Stomach (tissue), 9 donors: ENCODE measurements around the gene RICTOR. TPM values are rescaled to one million over a fixed set of nuclear protein-coding genes. Genes with fewer than 3 reads are reported as not detected.

Source experiments
- DNase-seq, 2 donors: peaks; one replicate each; pipeline versions ENCODE4 v3.0.0 to v3.0.0-alpha.2; 2013 to 2019
- H3K27ac ChIP-seq, 5 donors: fragments of 200-600 bp in 4 of 5; sonication (generic) in 4 of 5; one replicate each; pipeline ENCODE4 v1.5.1; 2013 to 2019; ENCODE audit warnings: mild to moderate bottlenecking in 1 of 5, moderate library complexity in 1 of 5
- H3K27me3 ChIP-seq, 3 donors: fragments of 200-600 bp; sonication (generic); one replicate each; pipeline ENCODE4 v1.5.1; 2017 to 2019; ENCODE audit warnings: mixed run types in 1 of 3
- H3K36me3 ChIP-seq, 4 donors: fragments of 200-600 bp; sonication (generic); 1 replicate in 3 of 4; 2 replicates in 1 of 4; pipeline ENCODE4 v1.5.1; 2016 to 2019
- H3K4me1 ChIP-seq, 4 donors: fragments of 200-600 bp; sonication (generic); one replicate each; pipeline ENCODE4 v1.5.1; 2016 to 2019
- H3K4me3 ChIP-seq, 4 donors: fragments of 200-600 bp; sonication (generic) in 3 of 4; one replicate each; pipeline ENCODE4 v1.5.1; 2016 to 2019; ENCODE audit warnings: mild to moderate bottlenecking in 1 of 4
- H3K9me3 ChIP-seq, 4 donors: fragments of 200-600 bp; sonication (generic); one replicate each; pipeline ENCODE4 v1.5.1; 2016 to 2019
- CTCF ChIP-seq, 7 experiments: fragments of 450-650 bp in 4 of 7; fragments of 200-600 bp in 3 of 7; sonication (generic) in 3 of 7; IDR thresholded peaks; one replicate each; pipeline ENCODE4 v1.5.1; 2016 to 2019; ENCODE audit warnings: antibody characterized with exemption in 7 of 7, control low read depth in 2 of 7, mild to moderate bottlenecking in 1 of 7
- EP300 ChIP-seq: sonication (generic); formaldehyde crosslinking; IDR thresholded peaks from one replicate; pipeline ENCODE4 v1.6.1; 2017; ENCODE audit warnings: antibody characterized with exemption
- POLR2A ChIP-seq, 4 donors: fragments of 450-650 bp; IDR thresholded peaks; one replicate each; pipeline ENCODE4 v1.6.1; 2016; ENCODE audit warnings: antibody characterized with exemption in 4 of 4, control low read depth in 2 of 4, mild to moderate bottlenecking in 1 of 4, moderate library complexity in 1 of 4
- POLR2AphosphoS5 ChIP-seq, 3 donors: sonication (generic); formaldehyde crosslinking; IDR thresholded peaks; one replicate each; pipeline ENCODE4 v1.6.1; 2016; ENCODE audit warnings: antibody characterized with exemption in 3 of 3
- WGBS, 5 donors: extraction: QIAGEN DNeasy Blood & Tissue Kit in 3 of 5; methylation state at CpG; one replicate each; pipeline versions ENCODE4 v1.1.5 to v1.1.7; 2013 to 2018; 5-methylcytosine and 5-hydroxymethylcytosine counted together
- intact Hi-C: fragments of 100-400 bp; cut with DNase I; formaldehyde crosslinking; loops from one replicate; pipeline ENCODE4 v1.15.1; 2023; ENCODE audit warnings: low total_unique reads
- polyA plus RNA-seq, 3 donors: library from polyadenylated mRNA; stranded (reverse); fragments of 200-250 nt; gene quantifications; one replicate each; pipeline ENCODE4 v1.2.3, GENCODE V29; 2013
- small RNA-seq, 4 donors: library from RNA; depleted of rRNA; stranded (forward); fragments of <200 nt; gene quantifications; one replicate each; pipeline ENCODE3, GENCODE V24; 2016
- total RNA-seq, 5 donors: library from RNA; depleted of rRNA; stranded (reverse); fragments of >200 nt; gene quantifications; one replicate each; pipeline versions ENCODE4 v1.1.0 to v1.2.3, GENCODE V29; 2014 to 2016
- donor health status: healthy with polysubstance abuse.
- donor health status: Bipolar disorder and iron deficiency.
- donor health status: healthy.

The RICTOR gene
- total and polyA plus RNA-seq, 8 donors, result 2.3 to 125 (median 23.8) TPM

GRCh38 chr5:38892363-38892762, 181.8 kb downstream of the RICTOR start:
- Histone ChIP-seq H3K4me1 (no peaks in the 10 kb centered on the region), H3K36me3 (peaks cover 0 to 38% (median 19%) of the 10 kb centered on the region in 4 donors), H3K4me3 (no peak overlapping the region), H3K27ac (no peak overlapping the region), H3K9me3 (peaks cover 0 to 23% (median 7%) of the 10 kb centered on the region in 4 donors), H3K27me3 (no peaks in the 10 kb centered on the region)
- intact Hi-C loops, result no loop called here
- no peak for DNase-seq
- WGBS, 5 donors, result 91 to 98% (median 96%) methylated on average over 3 of the region's 3 CpGs
- no peak for TF ChIP-seq CTCF (IDR thresholded peaks at IDR 0.05)
- no peak for TF ChIP-seq POLR2AphosphoS5 (IDR thresholded peaks at IDR 0.05)
- no peak for TF ChIP-seq EP300
- no peak for TF ChIP-seq POLR2A (IDR thresholded peaks at IDR 0.05)

GRCh38 chr5:38891563-38891962, 182.6 kb downstream of the RICTOR start:
- Histone ChIP-seq H3K4me1 (no peaks in the 10 kb centered on the region), H3K27ac (no peak overlapping the region), H3K9me3 (peaks cover 0 to 21% (median 5%) of the 10 kb centered on the region in 4 donors), H3K27me3 (no peaks in the 10 kb centered on the region), H3K36me3 (peaks cover 0 to 46% (median 22%) of the 10 kb centered on the region in 4 donors), H3K4me3 (no peak overlapping the region)
- TF ChIP-seq POLR2A (IDR thresholded peaks at IDR 0.05) (no peak), CTCF (IDR thresholded peaks at IDR 0.05) (no peak)
- intact Hi-C loops, result no loop called here
- 92 to 100% (median 98%) methylated on average over 3 to 6 of the region's 6 CpGs for WGBS, 5 donors
- no peak for DNase-seq

GRCh38 chr5:38889424-38889823, 184.8 kb downstream of the RICTOR start:
- TF ChIP-seq POLR2A (IDR thresholded peaks at IDR 0.05) (no peak), POLR2AphosphoS5 (IDR thresholded peaks at IDR 0.05) (no peak), EP300 (no peak), CTCF (IDR thresholded peaks at IDR 0.05) (no peak)
- 74 to 95% (median 89%) methylated on average over 1 of the region's 1 CpG for WGBS, 5 donors
- no peak for DNase-seq
- intact Hi-C loops, result no loop called here
- H3K27me3 ChIP-seq, result no peaks in the 10 kb centered on the region
- H3K9me3 ChIP-seq, result peaks cover 0 to 6% (median 0%) of the 10 kb centered on the region in 4 donors
- peaks cover 11 to 67% (median 43%) of the 10 kb centered on the region in 4 donors for H3K36me3 ChIP-seq
- H3K4me3 ChIP-seq, result no peak overlapping the region
- no peak overlapping the region for H3K27ac ChIP-seq
- H3K4me1 ChIP-seq, result no peaks in the 10 kb centered on the region

GRCh38 chr5:38888041-38888440, 186.2 kb downstream of the RICTOR start:
- no peak for DNase-seq
- no peak overlapping the region for H3K27ac ChIP-seq
- intact Hi-C loops, result no loop called here
- H3K27me3 ChIP-seq, result no peaks in the 10 kb centered on the region
- peaks cover 11 to 81% (median 56%) of the 10 kb centered on the region in 4 donors for H3K36me3 ChIP-seq
- no peaks in the 10 kb centered on the region for H3K9me3 ChIP-seq
- H3K4me1 ChIP-seq, result no peaks in the 10 kb centered on the region
- H3K4me3 ChIP-seq, result no peak overlapping the region
- TF ChIP-seq CTCF (IDR thresholded peaks at IDR 0.05) (no peak), POLR2AphosphoS5 (IDR thresholded peaks at IDR 0.05) (no peak), EP300 (no peak), POLR2A (IDR thresholded peaks at IDR 0.05) (no peak)
- WGBS, 5 donors, result 72 to 76% (median 76%) methylated on average over 8 of the region's 8 CpGs

Small RNA genes lying within 50 kb of the gene (small RNA-seq; reads per million reads assigned to genes)
- 0 reads per million in 4 donors for gene AIG1P1

Other genes with a start within 250 kb of the RICTOR start
- 10 to 100 TPM in 4 of 5 donors, 1 to 10 TPM in 1; 5.5 to 50.3 (median 17.9) TPM for gene OSMR, start 228.4 kb downstream of the RICTOR start, total RNA-seq
- 10 to 100 TPM in 1 of 3 donors, 1 to 10 TPM in 2; 2.7 to 11.6 (median 7.9) TPM for gene OSMR, start 228.4 kb downstream of the RICTOR start, polyA plus RNA-seq
- gene FYB1, start 145.2 kb upstream of the RICTOR start, total RNA-seq, result 10 to 100 TPM in 2 of 5 donors, 1 to 10 TPM in 3; 3.5 to 22.9 (median 9.2) TPM
- gene FYB1, start 145.2 kb upstream of the RICTOR start, polyA plus RNA-seq, result 1 to 10 TPM; 2.0 to 4.7 (median 2.4) TPM